HUES6 (cell line): Measurements from ENCODE around the gene MAPK13.
"Not testable (repeated sequence)": the region's sequence is repeated elsewhere in the genome, so short reads cannot be mapped to it uniquely, and the experiment has no call there.

Experiments
- H3K27ac ChIP-seq: 2 replicates; pipeline ENCODE4 v1.7.0; 2013; ENCODE audit warnings: low read depth, mild to moderate bottlenecking, low read length, inconsistent platforms
- H3K27me3 ChIP-seq: 2 replicates; pipeline ENCODE4 v1.6.1; 2013; ENCODE audit warnings: low read length; ENCODE audit not compliant: control insufficient read depth, insufficient read depth
- H3K36me3 ChIP-seq: 2 replicates; pipeline ENCODE4 v1.6.1; 2013; ENCODE audit warnings: low read length; ENCODE audit not compliant: control insufficient read depth, insufficient read depth
- H3K4me1 ChIP-seq: 2 replicates; pipeline ENCODE4 v1.6.1; 2013; ENCODE audit warnings: low read length; ENCODE audit not compliant: control insufficient read depth, insufficient read depth
- H3K4me3 ChIP-seq: 2 replicates; pipeline ENCODE4 v1.5.1; 2013; ENCODE audit warnings: low read depth, low read length
- H3K9ac ChIP-seq: one replicate; pipeline ENCODE4 v1.6.1; 2013; ENCODE audit warnings: mild to moderate bottlenecking, low read length
- H3K9me3 ChIP-seq: 2 replicates; pipeline ENCODE4 v1.6.1; 2013; ENCODE audit warnings: low read depth, low read length; ENCODE audit not compliant: control insufficient read depth, insufficient read depth

MAPK13 gene

DNA sequence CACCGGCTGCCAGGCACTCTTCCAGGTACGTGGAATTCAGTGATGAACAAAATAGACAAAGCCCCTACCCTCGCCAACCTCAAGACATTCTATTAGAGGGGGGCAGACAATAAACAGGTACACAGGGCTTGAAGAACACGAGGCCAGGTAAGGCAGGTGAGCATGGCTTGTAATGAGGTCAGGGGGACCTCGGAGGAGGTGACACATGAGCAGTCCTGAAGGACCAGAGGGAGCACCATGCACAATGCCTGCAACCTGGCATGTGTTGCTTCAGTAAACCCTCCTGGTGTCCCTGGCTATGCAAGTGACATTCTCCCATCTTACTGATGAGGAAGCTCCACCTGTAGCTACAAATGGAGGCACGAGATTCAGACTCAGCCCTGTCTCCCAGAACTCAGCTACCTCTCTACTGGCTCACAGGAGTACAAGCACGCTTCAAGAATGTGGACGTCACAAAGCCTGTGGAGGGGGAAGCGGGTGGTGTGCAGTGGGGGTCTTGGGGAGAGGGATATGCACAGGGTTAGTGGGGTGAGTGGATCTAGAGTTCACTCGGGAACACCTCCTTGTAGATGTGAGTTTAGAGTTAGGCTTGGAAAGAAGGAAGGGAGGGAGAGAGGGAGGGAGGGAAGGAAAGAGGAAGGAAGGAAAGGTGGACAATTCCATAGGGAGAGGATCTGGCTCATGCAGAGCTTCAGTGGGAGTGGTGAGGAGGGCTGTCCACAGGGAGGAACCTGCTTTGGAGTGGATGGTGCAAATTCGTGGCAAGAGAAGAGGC lies 7.6 kb upstream of the MAPK13 start:
- no peaks in the 10 kb centered on the region for H3K27me3 ChIP-seq
- no peaks in the 10 kb centered on the region for H3K9me3 ChIP-seq
- no peak overlapping the region for H3K4me3 ChIP-seq
- H3K27ac ChIP-seq = no peak overlapping the region
- H3K4me1 ChIP-seq = peaks cover 26% of the 10 kb centered on the region
- no peak overlapping the region for H3K9ac ChIP-seq
- peaks cover 5% of the 10 kb centered on the region; the same call in 1 of the 2 replicates for H3K36me3 ChIP-seq

DNA sequence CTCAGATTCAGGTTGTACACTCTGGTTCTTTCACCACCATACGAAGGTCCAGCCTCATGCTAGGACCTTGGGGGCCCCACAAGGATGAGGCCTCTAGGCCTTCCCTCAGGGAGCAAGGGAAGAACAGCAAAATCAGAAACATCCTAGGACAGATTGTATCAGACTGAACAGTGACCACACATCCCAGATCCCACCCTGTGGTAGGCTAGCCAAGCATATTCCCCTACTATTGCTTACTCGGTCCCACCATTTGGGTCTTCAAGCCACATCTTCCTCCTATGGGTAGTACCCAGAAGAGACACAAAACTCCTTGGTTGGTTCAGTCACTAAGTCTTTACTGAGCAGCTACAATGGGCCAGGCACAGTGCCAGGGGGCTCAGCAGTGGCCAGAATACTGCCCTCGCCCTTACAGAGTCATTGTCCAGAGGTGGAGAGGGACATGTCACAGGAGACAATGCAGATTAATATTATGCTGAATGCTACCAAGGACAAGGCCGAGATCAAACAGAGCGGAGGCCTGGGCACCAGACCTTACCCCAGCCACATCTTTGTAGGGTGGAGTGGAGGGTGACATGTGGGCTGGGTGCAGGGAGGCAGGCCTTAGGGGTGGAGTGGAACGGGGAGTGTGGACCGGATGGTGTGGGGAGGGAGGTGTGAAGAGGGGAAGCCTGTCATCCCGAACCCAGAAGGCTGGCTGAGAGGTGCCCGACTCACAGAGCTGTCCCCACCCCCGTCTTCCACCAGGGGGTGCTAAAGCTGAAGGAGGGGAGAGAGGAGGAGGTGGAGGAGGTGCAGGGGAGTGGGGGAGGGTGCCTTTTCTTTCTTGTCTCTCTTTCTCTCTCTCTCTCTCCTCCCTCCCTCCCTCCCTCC lies 6.8 kb upstream of the MAPK13 start:
- no peak overlapping the region for H3K4me3 ChIP-seq
- no peaks in the 10 kb centered on the region; the same call in 1 of the 2 replicates for H3K27me3 ChIP-seq
- peaks cover 3% of the 10 kb centered on the region; the same call in 1 of the 2 replicates for H3K36me3 ChIP-seq
- no peak overlapping the region for H3K27ac ChIP-seq
- no peaks in the 10 kb centered on the region for H3K9me3 ChIP-seq
- H3K9ac ChIP-seq = no peak overlapping the region
- H3K4me1 ChIP-seq = peaks cover 26% of the 10 kb centered on the region

DNA sequence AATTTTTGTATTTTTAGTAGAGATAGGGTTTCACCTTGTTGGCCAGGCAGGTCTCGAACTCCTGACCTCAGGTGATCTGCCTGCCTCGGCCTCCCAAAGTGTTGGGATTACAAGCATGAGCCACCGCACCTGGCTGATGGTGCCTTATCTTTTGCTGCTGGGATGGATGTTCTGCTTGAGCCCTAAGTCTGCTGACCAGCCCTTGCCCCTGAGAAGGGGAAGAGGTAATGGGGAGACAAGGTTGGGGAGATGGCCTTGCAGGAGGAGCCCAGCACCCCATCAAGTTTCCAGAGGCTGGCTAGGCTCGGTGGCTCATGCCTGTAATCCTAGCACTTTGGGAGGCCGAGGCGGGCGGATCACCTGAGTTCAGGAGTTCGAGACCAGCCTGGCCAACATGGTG lies 6.0 kb upstream of the MAPK13 start:
- not testable (repeated sequence) for H3K9me3 ChIP-seq, H3K9ac ChIP-seq, H3K4me3 ChIP-seq, H3K36me3 ChIP-seq, H3K27ac ChIP-seq, H3K27me3 ChIP-seq
- peaks cover 26% of the 10 kb centered on the region for H3K4me1 ChIP-seq

DNA sequence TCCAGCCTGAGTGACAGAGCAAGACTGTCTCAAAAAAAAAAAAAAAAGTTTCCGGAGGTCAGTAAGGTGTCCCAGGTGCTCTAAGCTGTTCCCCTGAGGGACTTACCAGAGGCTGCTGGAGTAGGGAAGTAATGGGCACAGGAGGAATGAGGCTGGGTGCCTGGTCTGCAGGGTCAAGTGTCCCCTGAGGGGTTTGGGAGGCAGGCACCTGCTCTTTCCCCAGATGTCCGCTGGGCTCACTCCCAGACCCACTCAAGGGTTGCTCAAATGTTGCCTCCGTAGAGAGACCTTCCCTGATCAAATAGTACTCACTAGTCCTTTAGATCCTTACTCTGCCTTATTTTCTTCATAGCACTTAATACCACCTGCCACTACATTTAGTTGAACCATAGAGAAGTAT lies 5.4 kb upstream of the MAPK13 start:
- no peak overlapping the region for H3K9ac ChIP-seq
- no peak overlapping the region for H3K4me3 ChIP-seq
- H3K4me1 ChIP-seq = peaks cover 29% of the 10 kb centered on the region
- H3K36me3 ChIP-seq = no peaks in the 10 kb centered on the region
- H3K27ac ChIP-seq = no peak overlapping the region
- peaks cover 3% of the 10 kb centered on the region; the same call in 1 of the 2 replicates for H3K27me3 ChIP-seq
- no peaks in the 10 kb centered on the region for H3K9me3 ChIP-seq

DNA sequence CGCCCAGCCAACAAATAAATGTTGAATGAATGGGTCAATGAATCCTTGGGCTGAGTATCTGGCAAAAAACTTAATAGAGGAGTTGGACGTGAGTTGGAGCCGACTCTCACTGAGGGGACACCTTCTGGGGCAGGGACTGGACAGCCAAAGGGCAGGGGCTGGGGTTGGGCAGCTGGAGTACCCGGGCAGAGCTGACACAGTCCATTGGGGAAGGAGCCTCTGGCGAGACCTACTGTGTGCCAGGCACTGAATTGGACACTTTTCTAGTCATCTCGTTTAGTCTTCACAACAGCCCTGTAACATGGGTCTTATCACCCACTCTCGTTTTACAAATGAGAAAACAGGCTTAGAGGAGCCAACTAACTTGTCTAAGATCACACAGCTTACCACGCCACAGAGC lies 4.7 kb upstream of the MAPK13 start:
- no peaks in the 10 kb centered on the region for H3K9me3 ChIP-seq
- peaks cover 6% of the 10 kb centered on the region; the same call in 1 of the 2 replicates for H3K27me3 ChIP-seq
- H3K4me1 ChIP-seq = peaks cover 28% of the 10 kb centered on the region
- H3K27ac ChIP-seq = no peak overlapping the region
- H3K4me3 ChIP-seq = no peak overlapping the region
- H3K9ac ChIP-seq = no peak overlapping the region
- no peaks in the 10 kb centered on the region for H3K36me3 ChIP-seq

DNA sequence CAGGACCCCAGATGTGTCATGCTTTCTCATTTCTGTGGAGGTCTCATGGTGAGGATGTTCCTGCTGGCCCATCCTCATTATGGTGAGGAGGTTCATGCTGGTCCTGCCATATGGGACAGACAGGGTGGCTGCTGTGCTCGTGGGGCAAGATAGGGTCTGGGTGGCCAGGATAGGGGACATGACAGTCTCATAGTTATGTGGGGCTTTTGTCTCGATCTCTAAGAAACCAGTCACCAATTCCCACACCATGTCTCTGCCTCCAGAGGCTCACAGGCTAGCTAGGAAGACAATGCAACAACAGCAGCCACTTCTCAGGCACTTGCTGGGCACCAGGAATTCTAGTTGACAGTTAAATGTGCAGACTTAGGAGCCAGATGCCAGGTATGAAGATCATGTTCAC lies 4.2 kb upstream of the MAPK13 start:
- Histone ChIP-seq H3K4me3 (no peak overlapping the region), H3K36me3 (no peaks in the 10 kb centered on the region), H3K27ac (no peak overlapping the region), H3K4me1 (peaks cover 27% of the 10 kb centered on the region), H3K9me3 (no peaks in the 10 kb centered on the region), H3K27me3 (peaks cover 10% of the 10 kb centered on the region), H3K9ac (no peak overlapping the region)

DNA sequence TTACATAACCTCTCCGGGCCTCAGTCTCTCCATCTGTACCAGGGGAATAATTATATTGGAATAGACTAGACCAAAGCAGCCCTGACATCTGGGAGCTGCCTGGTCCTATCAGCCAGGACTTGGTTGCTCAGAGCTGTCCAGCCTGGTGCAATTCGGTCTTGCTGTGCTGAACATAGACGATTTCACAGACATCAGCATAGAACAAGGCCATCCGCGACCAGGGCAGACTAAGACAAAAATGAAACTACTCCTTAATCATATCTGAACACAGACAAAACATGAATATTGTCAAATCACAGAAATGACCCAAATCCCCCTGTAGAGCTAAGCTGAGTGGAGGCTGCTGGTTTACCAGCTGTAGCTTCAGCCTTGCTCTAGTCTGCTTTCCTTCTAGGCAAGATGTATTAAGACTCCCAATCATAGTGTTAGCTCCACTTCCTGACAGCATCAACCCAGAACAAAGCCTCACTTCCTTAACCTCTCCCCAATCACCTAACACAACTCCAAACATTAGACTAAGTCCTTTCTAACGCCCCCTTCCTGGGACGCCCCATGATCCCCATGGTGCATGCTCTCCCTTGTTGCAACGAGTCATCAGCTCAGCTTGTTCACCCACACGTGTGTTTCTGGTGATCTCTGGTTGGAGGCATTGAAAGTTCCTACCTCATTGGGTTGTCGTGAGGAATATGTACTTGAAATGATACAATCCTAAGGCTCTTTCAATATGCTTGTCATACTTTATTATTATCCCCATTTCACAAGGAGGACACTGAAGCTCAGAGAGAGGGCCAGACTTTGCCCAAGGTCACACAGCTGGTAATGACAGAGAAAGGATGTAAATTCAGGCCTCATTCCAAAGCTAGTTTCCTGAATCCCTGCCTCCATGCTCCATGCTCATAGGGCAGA lies 3.5 kb upstream of the MAPK13 start:
- no peaks in the 10 kb centered on the region for H3K9me3 ChIP-seq
- peaks cover 11% of the 10 kb centered on the region for H3K27me3 ChIP-seq
- H3K27ac ChIP-seq = no peak overlapping the region
- H3K36me3 ChIP-seq = no peaks in the 10 kb centered on the region
- H3K9ac ChIP-seq = no peak overlapping the region
- peaks cover 31% of the 10 kb centered on the region for H3K4me1 ChIP-seq
- no peak overlapping the region for H3K4me3 ChIP-seq

DNA sequence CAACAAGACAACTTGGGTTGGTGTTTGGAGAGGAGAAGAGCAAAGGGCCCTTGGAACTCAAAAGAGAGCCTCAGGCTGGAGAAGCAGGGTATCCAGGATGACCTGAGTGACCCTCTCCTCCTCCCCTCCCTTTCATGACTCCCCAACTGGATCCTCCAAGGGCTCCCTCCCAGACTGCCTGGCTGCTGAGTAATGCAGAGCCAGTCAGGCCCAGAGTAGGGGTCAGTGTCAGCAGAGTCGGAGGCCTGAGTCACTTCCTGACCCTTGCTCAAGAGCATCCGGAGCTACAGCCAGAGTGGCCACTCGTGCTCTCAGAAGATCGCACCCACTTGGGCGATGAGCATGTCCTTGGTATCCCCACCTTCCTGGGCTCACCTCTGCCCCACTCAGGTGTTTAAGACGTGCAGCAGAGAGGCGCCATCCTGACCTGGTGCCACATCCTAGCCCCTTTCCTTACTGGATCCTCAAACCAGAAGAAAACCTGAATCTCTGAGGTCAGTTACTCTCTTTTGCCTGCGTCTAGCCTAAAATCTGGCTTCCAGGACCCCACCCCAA lies 2.8 kb upstream of the MAPK13 start:
- H3K4me1 ChIP-seq = peaks cover 38% of the 10 kb centered on the region
- H3K27ac ChIP-seq = no peak overlapping the region
- peaks cover 11% of the 10 kb centered on the region for H3K27me3 ChIP-seq
- no peak overlapping the region for H3K4me3 ChIP-seq
- no peaks in the 10 kb centered on the region for H3K36me3 ChIP-seq
- no peak overlapping the region for H3K9ac ChIP-seq
- no peaks in the 10 kb centered on the region for H3K9me3 ChIP-seq

DNA sequence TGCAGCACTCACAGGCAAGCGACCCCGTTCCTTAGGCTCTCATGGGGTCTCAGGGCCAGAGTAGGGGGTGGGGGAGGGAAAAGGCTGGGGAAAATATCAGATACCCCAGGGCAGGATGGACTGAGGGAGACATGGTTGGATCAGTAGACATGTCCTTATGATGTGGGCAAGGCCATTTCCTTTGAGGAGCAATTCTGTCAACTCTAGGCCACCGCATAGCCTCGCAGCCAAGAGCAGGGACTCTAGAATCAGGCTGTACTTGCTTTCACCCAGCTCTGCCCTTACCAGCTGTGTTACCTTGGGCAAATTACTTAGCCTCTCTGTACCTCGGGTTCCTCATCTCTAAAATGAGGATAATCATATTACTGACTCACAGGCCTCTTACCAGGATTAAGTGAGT lies 2.2 kb upstream of the MAPK13 start:
- Histone ChIP-seq H3K36me3 (no peaks in the 10 kb centered on the region), H3K4me3 (no peak overlapping the region), H3K27me3 (peaks cover 11% of the 10 kb centered on the region), H3K9ac (no peak overlapping the region), H3K9me3 (no peaks in the 10 kb centered on the region), H3K27ac (no peak overlapping the region), H3K4me1 (peaks cover 38% of the 10 kb centered on the region)

DNA sequence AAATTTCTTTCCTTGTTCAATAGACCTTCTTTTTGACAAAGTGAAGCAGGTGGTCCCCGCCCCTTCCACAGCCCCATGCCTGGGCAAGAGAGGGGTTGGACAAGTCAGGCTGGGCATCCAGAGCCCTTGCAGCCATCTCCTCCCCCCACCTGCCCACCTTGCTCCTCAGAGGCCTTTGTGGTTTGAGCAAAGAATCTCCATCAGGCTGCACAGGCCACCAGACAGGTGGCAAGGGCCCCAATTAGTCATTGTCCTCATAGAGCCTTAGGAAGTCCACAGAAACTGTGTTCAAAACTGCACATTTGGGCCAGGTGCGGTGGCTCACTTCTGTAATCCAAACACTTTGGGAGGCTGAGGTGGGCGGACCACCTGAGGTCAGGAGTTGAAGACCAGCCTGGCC lies 1.5 kb upstream of the MAPK13 start:
- peaks cover 34% of the 10 kb centered on the region for H3K4me1 ChIP-seq
- peaks cover 11% of the 10 kb centered on the region for H3K27me3 ChIP-seq
- H3K9me3 ChIP-seq = no peaks in the 10 kb centered on the region
- H3K9ac ChIP-seq = no peak overlapping the region
- H3K36me3 ChIP-seq = no peaks in the 10 kb centered on the region
- no peak overlapping the region for H3K27ac ChIP-seq
- H3K4me3 ChIP-seq = no peak overlapping the region
